Measurements from ENCODE around the gene KRTAP25-1.

Gene KRTAP25-1, protein sequence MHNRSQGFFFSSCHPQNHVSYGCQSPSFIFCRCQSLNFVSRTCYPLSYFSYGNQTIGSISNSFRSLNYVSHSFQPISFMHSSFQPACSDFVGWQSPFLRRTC

GRCh38 chr21:30289215-30289614 lies at the start of gene KRTAP25-1:
KRTAP25-1 (minus strand) TSS chr21:30289514; CDS start chr21:30289490, 24 bp downstream.
- DNase-seq (ENCODE audit: low read depth) = no peak

DNA sequence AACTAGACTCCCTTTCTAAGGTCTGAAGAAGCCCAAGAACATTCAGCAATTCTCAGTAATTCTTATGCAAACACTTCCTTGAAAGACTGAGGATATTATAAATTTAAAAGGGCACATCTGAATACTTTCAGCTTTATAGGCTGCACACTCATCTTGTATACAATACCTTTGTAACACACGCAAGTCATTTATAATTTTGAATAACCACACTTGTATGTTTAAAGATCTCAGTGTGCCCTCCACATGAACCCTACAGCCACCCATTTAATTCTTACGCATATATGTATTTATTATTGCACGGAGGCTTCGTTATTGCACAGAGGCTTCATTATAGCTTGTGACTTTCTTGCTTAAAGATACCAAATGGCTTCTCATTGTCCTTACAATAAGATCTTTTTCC lies 49.4 kb upstream of the KRTAP25-1 start:
- no peak for DNase-seq (ENCODE audit: low read depth)

GRCh38 chr21:30337772-30338171 lies 48.5 kb upstream of the KRTAP25-1 start:
- DNase-seq (ENCODE audit: low read depth) = no peak

- no peak for DNase-seq (ENCODE audit: low read depth)
These were observed 48.0 kb upstream of the KRTAP25-1 start, which contains the start of gene KRTAP27-1 for GRCh38 chr21:30337276-30337744. KRTAP27-1 (minus strand) TSS chr21:30337694; CDS start chr21:30337668, 26 bp downstream.

DNA sequence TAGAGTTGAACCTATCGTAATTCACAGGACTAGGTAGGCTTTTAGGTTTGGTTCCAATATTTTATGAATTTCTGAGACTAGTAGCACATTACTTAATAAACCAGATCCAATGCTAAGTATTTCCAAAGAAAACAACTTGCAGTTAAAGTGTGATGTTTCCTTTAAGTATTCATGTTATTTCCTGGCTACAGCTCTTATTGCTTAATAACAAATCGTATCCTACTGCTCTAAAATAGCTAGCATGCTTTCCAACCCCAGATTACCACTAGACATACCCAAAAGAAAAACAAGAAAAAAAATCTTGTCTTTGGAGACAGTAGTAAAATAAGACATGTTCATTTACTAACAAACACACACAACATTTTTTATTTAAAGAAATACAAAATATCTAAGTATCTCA lies 47.3 kb upstream of the KRTAP25-1 start:
- DNase-seq (ENCODE audit: low read depth) = no peak

DNA sequence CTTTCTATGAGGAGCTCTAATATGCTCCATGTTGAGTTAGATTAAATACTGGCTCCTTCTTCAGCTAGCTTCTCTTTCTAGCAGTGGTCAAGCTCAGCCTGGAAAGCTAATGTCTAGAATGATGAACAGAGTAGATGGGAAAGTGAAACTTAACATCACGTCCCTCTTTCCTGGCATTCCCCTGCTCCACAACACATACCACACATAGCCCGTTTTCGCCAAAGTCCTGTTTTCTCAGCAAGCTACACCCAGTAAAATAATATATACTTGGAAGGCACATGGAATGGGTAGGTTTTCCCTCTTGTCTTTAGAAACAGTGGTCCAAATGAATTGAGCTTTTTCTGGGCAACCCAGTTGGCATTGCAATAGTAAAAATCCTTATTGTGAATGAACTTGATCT lies 44.4 kb upstream of the KRTAP25-1 start:
- no peak for DNase-seq (ENCODE audit: low read depth)

DNA sequence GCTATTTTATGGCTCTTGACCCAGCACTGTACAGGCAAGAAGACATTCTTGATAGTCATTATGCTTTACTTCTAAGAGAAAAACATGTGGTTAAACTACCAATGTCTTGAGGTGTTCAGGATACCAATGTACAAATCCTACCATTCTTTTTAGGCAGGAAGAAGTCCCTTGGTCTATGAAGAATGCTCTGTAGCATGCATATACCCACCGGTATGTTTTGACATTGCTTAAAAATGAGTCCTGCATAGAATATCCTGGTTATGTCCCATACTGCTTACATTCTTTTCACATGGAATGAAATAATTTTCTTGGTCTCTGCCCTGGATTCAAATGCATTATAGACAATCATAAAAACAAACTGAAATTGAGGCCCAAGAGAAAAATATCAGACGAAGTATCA lies 43.4 kb upstream of the KRTAP25-1 start:
- no peak for DNase-seq (ENCODE audit: low read depth)

DNA sequence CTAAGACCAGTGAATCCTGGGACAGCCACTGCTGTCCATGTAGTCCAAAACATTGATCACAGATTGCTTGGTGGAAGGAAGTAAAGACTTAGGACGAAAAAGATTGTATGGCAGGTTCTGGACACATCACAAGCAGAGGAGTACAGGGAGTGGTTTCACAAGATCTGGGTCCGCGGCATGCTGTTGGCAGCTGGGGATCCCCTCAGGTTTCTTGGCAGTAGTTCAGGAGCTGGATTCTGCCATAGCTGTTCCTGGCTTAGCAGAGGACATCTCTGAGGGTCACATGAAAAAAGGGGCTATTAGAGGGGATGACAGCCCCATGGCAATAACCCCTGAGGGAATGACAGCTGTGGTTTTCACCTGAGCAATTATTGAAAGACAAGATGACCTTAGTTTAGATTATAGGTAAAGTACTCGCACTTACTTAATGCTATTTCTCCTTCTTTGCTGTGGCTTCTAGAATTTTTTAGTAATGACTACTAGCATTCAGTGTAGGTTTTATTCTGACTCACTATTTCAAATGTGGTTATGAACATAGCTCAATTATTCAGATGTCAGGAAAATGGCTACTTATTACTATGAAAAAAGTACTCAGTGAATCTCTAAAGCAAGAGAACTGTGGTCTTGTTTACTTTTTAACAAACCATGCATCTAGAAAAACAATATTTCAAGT lies 40.0 kb upstream of the KRTAP25-1 start:
- DNase-seq (ENCODE audit: low read depth) = no peak

DNA sequence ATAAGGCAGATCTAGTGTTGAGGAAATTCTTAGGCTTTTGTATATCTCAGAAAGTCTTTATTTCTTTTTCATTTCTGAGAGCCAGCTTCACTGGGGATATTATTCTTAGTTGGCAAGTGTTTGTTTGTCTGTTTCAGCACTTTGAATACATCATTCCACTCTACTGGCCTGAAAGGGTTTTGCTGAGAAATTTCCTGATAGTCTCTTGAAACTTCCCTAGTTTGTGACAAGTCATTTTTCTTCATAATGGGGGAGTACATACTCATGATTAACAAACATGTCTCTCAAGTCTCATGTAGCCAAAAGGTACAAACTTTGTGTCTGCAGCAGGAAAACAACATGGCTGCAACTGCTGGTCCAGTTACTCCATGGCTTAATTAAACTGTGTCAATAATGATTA lies 37.1 kb upstream of the KRTAP25-1 start:
- DNase-seq (ENCODE audit: low read depth) = no peak

DNA sequence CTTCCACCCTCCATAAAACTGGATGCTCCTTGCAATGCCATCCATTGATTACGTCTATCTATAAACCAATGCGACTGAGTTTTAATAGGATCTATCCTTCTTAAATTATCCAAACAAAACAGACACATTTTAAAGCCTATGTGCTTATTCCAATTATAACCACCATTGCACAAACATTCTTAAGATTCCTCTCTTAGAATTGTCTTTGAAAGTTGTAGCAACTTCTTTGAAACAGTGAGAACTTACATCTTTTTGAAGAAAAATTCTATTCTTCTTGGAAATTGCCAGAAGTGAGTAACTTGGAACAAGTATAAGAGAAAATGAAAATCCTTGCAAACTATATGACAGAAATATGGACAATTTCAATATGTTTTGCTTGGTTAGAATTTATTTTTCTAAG lies 30.9 kb upstream of the KRTAP25-1 start, which contains the start of gene KRTAP26-1:
KRTAP26-1 (minus strand) TSS at position 101 of the 400 bp plus-strand sequence. CDS start 280 bp downstream, outside the sequence.
- DNase-seq (ENCODE audit: low read depth) = no peak

- no peak for DNase-seq (ENCODE audit: low read depth)
These were observed 26.4 kb upstream of the KRTAP25-1 start for GRCh38 chr21:30315701-30316100.

GRCh38 chr21:30306884-30307283 lies 17.6 kb upstream of the KRTAP25-1 start:
- DNase-seq (ENCODE audit: low read depth) = no peak

DNA sequence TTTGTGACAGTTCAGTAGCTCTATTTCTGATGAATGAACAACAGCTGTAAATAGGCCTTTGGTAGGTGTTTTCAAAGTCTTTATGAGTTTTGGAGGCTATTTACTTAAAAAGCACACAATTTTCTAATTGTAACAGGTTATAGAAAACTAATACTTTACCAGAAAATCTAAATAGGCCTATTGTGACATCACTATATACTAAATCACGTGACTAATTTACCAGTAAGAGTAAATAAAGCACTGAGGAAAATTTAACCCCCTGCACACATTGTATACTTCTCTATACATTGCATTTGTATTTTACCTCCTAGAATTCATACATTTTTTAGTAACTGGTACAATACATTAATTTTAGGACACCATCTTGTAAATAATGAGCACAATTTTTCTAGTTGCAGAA lies 15.8 kb upstream of the KRTAP25-1 start:
- no peak for DNase-seq (ENCODE audit: low read depth)

DNA sequence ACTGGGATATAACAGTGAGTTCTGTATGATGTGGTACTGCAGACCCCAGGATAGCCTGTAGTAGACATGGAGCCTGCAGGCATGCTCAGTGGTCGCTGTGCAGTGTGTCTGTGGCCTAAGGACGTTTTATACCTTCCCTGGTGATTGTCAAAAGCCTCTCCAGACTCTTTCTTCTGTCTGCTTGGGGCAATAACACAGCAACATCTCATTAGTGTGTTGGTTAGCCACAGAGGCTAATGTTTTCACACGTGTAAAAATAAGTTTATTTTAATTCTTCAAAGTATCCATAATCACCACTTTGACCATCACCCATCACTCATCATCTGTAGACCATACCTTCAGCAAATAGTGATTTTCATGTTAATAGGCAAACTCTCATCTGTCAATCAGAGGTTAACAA lies 6.5 kb downstream of the KRTAP25-1 start, which contains the start of gene KRTAP24-1:
KRTAP24-1 (minus strand) TSS at position 101 of the 400 bp plus-strand sequence; CDS start at position 83, 18 bp downstream.
- no peak for DNase-seq (ENCODE audit: low read depth)

DNA sequence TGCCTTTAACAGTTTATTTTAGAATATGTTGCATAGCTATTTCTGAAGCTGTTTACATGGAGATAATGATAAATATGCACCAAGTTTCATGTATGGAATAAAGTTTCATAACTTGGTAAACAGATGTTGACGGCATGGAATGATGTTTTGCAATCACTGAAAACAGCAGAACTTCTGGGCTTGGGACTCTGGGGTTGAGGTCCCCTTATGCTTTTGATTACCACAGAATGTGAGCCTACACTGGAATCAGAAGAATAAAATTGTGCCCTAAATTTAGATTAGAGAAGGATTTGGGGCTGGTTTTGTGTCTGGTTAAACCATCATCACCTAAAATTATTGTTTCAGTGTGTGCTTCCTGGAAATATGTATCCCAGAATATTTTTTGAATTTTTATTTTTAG lies 17.7 kb downstream of the KRTAP25-1 start:
- no peak for DNase-seq (ENCODE audit: low read depth)

DNA sequence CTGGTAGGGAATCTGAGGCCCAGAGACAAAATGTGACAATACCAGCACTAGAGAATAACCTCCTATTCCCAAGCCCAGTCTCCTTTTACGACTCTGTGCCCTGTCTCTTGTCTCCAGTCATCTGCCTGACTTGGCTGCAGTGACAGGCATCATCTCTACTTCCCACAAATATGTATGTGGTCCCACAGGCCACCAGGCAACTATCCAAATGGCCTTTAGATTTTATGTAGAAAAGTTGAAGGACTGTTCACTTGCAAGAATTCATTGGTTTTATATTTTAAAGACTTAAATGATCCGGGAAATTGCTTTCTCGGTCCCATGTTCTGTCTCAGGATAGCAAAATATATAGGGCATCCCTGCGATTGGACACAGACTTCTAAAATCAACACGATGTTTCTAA lies 18.2 kb downstream of the KRTAP25-1 start:
- DNase-seq (ENCODE audit: low read depth) = no peak

- no peak for DNase-seq (ENCODE audit: low read depth)
These were observed 19.3 kb downstream of the KRTAP25-1 start for GRCh38 chr21:30269803-30270530.

GRCh38 chr21:30268608-30269197 lies 20.6 kb downstream of the KRTAP25-1 start:
- DNase-seq (ENCODE audit: low read depth) = no peak

DNA sequence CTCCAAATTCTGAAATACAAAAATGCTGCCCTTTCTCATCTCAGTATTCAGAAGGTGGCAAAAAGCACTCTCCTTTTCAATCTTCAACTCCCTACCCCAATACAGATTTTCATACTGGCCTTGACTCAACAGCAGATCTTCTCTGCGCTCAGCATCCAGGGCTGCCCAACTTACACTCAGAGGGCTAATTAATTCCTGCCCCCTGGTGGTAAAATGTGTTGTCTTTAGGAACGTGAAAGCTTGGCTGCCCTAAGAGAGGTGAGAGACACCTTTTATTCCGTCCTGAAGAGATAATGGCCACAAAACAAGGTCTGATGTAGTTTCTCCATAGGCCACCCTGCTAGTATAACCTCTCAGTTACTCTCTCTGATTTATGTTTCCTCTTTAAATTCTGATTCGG lies 31.5 kb downstream of the KRTAP25-1 start:
- DNase-seq (ENCODE audit: low read depth) = no peak

DNA sequence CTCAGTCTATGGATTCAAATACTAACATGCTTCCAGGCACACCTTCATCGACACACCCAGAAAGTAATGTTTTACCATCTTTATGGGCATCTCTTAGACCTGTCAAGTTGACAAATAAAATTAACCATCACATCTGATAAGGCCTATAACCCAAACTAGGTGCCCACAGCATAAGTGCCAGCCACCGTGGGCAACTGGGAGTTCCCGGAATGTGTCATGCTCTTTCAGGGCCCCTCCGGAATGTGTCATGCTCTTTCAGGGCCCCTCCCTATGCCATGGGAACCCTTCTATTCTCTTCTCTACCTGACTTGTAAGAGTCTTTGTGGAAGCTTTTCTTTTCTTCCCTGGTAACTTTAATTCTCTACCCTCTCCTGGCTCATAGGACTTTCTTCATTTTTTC lies 33.2 kb downstream of the KRTAP25-1 start:
- no peak for DNase-seq (ENCODE audit: low read depth)

DNA sequence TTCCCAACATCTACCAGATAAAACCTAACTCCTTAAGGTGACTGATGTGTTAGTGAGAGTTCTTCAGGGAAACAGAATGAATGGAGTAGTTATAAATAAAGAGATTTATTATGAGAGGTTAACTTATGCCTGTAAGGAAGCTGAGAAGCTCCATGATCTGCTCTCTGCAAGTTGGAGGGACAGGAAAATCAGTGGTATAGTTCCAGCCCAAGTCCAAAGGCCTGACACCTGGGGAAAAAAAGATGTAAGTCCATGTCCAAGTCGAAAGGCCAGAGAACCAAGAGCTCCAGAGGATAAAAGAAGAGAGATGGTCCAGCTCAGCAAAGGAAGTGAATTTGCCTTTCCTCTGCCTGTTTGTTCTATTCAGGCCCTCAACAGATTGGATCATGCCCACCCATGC lies 33.6 kb downstream of the KRTAP25-1 start:
- no peak for DNase-seq (ENCODE audit: low read depth)

DNA sequence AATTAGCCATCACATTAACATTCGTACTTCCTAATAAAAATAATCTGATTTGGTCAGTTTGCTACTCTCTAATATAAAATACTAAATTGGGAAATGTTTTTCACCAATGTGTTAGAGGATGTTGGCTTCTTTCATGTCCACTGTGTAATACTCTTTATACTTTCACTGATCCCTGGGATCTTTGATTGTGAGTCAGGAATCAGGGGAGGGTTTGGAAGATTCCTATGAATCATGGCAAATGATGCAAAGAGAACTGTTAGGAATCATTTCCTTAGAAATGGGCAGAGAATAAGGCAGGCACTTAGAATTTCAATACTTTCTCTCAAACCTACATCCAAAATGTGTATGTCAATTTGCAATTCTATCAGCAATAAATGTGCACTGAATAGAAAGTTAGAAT lies 37.5 kb downstream of the KRTAP25-1 start:
- no peak for DNase-seq (ENCODE audit: low read depth)

- no peak for DNase-seq (ENCODE audit: low read depth)
These were observed 39.4 kb downstream of the KRTAP25-1 start for GRCh38 chr21:30249936-30250335.

Measured in activated T-helper 1 cell treated with Interleukin-2 at 50 U/mL for 16 hours (primary cell).